ENCODE results near the gene CACNA1G. TPM values are rescaled to one million over a fixed set of nuclear protein-coding genes. Genes with fewer than 3 reads are reported as not detected.

The CACNA1G gene
- total and polyA plus RNA-seq, 9 of the 15 experiments (the other 6 are each of a cell fraction or from before 2014, with no cell fraction given) = 0.01 TPM; not detected in 8

- TF ChIP-seq, protein P1, sequence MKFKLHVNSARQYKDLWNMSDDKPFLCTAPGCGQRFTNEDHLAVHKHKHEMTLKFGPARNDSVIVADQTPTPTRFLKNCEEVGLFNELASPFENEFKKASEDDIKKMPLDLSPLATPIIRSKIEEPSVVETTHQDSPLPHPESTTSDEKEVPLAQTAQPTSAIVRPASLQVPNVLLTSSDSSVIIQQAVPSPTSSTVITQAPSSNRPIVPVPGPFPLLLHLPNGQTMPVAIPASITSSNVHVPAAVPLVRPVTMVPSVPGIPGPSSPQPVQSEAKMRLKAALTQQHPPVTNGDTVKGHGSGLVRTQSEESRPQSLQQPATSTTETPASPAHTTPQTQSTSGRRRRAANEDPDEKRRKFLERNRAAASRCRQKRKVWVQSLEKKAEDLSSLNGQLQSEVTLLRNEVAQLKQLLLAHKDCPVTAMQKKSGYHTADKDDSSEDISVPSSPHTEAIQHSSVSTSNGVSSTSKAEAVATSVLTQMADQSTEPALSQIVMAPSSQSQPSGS (CRISPR knock-in tag; IDR thresholded peaks at IDR 0.05) = no peak
- TF ChIP-seq SMAD1 (IDR thresholded peaks at IDR 0.05; ENCODE audit: low read depth, low read length, partially characterized antibody) (no peak), EZH2 (IDR thresholded peaks at IDR 0.05; ENCODE audit: borderline replicate concordance, low read depth, low read length) (no peak), FOXP4 (CRISPR knock-in tag; IDR thresholded peaks at IDR 0.05; ENCODE audit: borderline replicate concordance) (no peak), CEBPG (CRISPR knock-in tag; IDR thresholded peaks at IDR 0.05) (no peak), CEBPG (tag; conservative IDR thresholded peaks at IDR 0.05 in 1 of 2, IDR thresholded peaks at IDR 0.05 in 1 of 2) (peak in 1 of 2 experiments; percentile 22; a peak in 1 of 4 replicates), CEBPB (tag; IDR thresholded peaks at IDR 0.05) (peak; percentile 71), NR2C2 (CRISPR knock-in tag; IDR thresholded peaks at IDR 0.05) (no peak), NR2C2 (tag; IDR thresholded peaks at IDR 0.05) (no peak), ZNF140 (CRISPR knock-in tag; IDR thresholded peaks at IDR 0.05) (no peak)
Observed at GRCh38 chr17:50634915-50635731, 74.6 kb downstream of the CACNA1G start (continued).
